ENCODE data around the gene SLC12A3. TPM values are rescaled to one million over a fixed set of nuclear protein-coding genes. Genes with fewer than 3 reads are reported as not detected.

Gene SLC12A3
- total RNA-seq, 1 donor from 2014 or later, result 5.0 TPM

DNA sequence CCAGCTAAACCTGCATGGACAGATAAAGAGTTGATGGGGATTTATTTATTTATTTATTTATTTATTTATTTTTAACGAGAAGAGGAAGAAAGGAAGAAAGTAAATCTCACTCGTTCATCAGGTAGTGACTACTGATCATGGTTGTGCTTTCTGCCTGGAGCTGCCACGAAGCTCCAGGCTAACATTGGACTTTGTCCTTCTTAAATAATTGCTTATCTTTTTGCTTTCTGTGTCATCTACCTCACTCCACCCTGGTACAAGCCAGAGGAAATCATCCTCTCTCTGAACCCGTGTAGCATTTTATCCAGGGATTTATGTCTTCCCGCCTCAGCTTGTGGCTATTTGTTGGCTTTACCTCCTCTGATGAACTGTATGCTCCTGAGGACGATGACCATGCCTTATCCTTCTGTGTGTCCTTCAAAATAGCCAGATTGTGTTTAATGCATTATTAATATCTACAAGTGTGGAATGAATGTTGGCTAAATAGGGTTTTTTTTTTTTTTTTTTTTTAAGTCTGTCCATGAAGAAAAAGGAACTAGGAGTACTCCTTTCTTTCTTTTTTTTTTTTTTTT, 8.0 kb upstream of the SLC12A3 start:
- POLR2A ChIA-PET, result interaction anchor here (0.7 to 1.8 kb wide), 2 partner anchors 62 to 82 kb away, joined by 3 to 4 read pairs; no protein-coding TSS in a partner anchor

DNA sequence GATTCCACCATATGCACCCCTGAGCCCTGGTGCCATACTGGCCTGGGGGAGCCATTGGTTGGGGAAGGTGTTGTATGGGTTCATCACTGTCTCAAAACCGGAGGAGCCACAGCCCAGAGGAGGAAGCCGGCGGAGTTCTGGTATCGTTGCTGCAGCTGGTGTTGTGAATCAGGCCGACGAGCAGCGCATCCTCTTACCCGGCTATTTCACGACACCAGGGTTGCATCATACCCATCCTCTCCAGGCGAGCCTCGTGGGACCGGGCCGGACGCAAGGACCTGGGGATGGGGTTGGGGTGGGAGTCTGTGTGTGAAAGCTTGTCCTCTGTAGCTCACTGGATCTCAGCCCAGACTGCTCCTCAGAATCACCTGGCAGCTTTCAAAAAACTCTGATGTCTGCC, 6.6 kb upstream of the SLC12A3 start:
- H3K4me3 Mint-ChIP-seq, result no peak overlapping the region
- no peaks in the 10 kb centered on the region for H3K27me3 Mint-ChIP-seq
- no peak for ATAC-seq (ENCODE audit: low read depth)
- H3K27ac Mint-ChIP-seq, result peak overlapping the region; percentile 16
- CTCF ChIA-PET, result no interaction called here
- intact Hi-C loops (cut with micrococcal nuclease), result no loop called here
- no peaks in the 10 kb centered on the region for H3K9me3 Mint-ChIP-seq
- no peak for DNase-seq
- H3K36me3 Mint-ChIP-seq (ENCODE audit: low read depth), result no peaks in the 10 kb centered on the region
- POLR2A ChIA-PET, result interaction anchor here (1.0 to 15.6 kb wide), 2 partner anchors 11 to 80 kb away, joined by 3 to 444 read pairs; partner anchors contain the start of gene HERPUD1
- TF ChIP-seq CTCF (IDR thresholded peaks at IDR 0.05), result no peak
- H3K4me1 Mint-ChIP-seq, result peaks cover 35% of the 10 kb centered on the region

More for the DNA sequence above, 8.0 kb upstream of the SLC12A3 start:
- no peak for DNase-seq
- Mint-ChIP-seq H3K9me3 (no peaks in the 10 kb centered on the region), H3K27me3 (no peaks in the 10 kb centered on the region), H3K27ac (no peak overlapping the region), H3K4me1 (peaks cover 22% of the 10 kb centered on the region), H3K36me3 (ENCODE audit: low read depth) (no peaks in the 10 kb centered on the region), H3K4me3 (no peak overlapping the region)
- intact Hi-C loops (cut with micrococcal nuclease), result no loop called here
- no peak for ATAC-seq (ENCODE audit: low read depth)
- CTCF ChIA-PET, result no interaction called here
- no peak for TF ChIP-seq CTCF (IDR thresholded peaks at IDR 0.05)

GRCh38 chr16:56859636-56860035, 5.4 kb upstream of the SLC12A3 start:
- ChIA-PET POLR2A (interaction anchor here (0.6 to 15.6 kb wide), 3 partner anchors 10 to 111 kb away, joined by 4 to 444 read pairs (median 5); partner anchors contain the start of gene HERPUD1), CTCF (interaction anchor here (1.3 kb wide), 1 partner anchor 92 kb away, joined by 3 read pairs; no protein-coding TSS in a partner anchor)
- Mint-ChIP-seq H3K4me3 (no peak overlapping the region), H3K4me1 (peaks cover 36% of the 10 kb centered on the region), H3K27me3 (no peaks in the 10 kb centered on the region), H3K9me3 (no peaks in the 10 kb centered on the region), H3K36me3 (ENCODE audit: low read depth) (no peaks in the 10 kb centered on the region), H3K27ac (no peak overlapping the region)
- ATAC-seq (ENCODE audit: low read depth) (no peak), DNase-seq (no peak)
- TF ChIP-seq CTCF (IDR thresholded peaks at IDR 0.05), result no peak
- intact Hi-C loops (cut with micrococcal nuclease), result no loop called here

GRCh38 chr16:56860226-56861020, 4.6 kb upstream of the SLC12A3 start:
- TF ChIP-seq CTCF (IDR thresholded peaks at IDR 0.05), result no peak
- CTCF ChIA-PET, result interaction anchor here (0.6 to 1.3 kb wide), 2 partner anchors 91 to 326 kb away, joined by 3 to 4 read pairs; partner anchors contain the start of genes PSME3IP1 and RSPRY1
- Mint-ChIP-seq H3K9me3 (no peaks in the 10 kb centered on the region), H3K4me1 (peaks cover 36% of the 10 kb centered on the region), H3K27ac (peak overlapping the region; percentile 93), H3K36me3 (ENCODE audit: low read depth) (no peaks in the 10 kb centered on the region), H3K27me3 (no peaks in the 10 kb centered on the region), H3K4me3 (peak overlapping the region; percentile 71)
- DNase-seq (no peak), ATAC-seq (ENCODE audit: low read depth) (peak; percentile 83)
- POLR2A ChIA-PET, result interaction anchor here (0.6 to 15.6 kb wide), 3 partner anchors 9 to 112 kb away, joined by 4 to 444 read pairs (median 5); partner anchors contain the start of gene HERPUD1
- intact Hi-C loops (cut with micrococcal nuclease), result no loop called here

DNA sequence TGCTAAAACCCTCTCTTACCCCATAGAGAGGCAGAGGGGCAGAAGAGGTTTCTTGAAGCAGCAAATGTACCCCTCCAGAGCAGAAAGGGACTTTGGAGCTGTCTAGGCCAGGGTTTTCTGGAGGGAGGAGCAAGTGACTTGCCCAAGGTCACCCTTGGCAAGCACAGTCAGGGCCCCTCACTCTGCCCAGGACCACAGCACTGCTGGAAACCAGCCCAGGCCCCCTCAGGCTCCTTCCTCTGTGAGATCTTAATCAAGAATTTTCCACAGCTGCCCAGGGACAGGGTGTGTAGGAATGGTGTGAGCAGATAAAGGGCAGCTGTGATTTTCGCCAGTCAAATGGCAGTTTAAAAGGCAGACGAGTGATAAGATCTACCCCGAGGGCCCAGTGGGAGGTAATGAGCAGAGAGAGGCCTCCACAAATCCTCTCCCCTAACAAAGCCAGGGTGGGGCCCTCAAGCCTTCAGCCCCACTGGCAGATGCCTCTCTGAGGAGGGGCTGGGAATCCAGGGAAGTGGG, 3.9 kb upstream of the SLC12A3 start:
- Mint-ChIP-seq H3K27me3 (no peaks in the 10 kb centered on the region), H3K27ac (peak overlapping the region; percentile 93), H3K36me3 (ENCODE audit: low read depth) (no peaks in the 10 kb centered on the region), H3K9me3 (no peaks in the 10 kb centered on the region), H3K4me3 (no peak overlapping the region), H3K4me1 (peaks cover 36% of the 10 kb centered on the region)
- DNase-seq (no peak), ATAC-seq (ENCODE audit: low read depth) (no peak)
- intact Hi-C loops (cut with micrococcal nuclease), result no loop called here
- ChIA-PET CTCF (no interaction called here), POLR2A (interaction anchor here (1.5 to 15.6 kb wide), 2 partner anchors 9 to 77 kb away, joined by 4 to 444 read pairs; partner anchors contain the start of gene HERPUD1)
- TF ChIP-seq CTCF (IDR thresholded peaks at IDR 0.05), result no peak

Data from activated B cell treated with CpG ODN at 0.5 μM for 24 hours (primary cell).